ENCODE data around the gene LENG9.

LENG9 gene

DNA sequence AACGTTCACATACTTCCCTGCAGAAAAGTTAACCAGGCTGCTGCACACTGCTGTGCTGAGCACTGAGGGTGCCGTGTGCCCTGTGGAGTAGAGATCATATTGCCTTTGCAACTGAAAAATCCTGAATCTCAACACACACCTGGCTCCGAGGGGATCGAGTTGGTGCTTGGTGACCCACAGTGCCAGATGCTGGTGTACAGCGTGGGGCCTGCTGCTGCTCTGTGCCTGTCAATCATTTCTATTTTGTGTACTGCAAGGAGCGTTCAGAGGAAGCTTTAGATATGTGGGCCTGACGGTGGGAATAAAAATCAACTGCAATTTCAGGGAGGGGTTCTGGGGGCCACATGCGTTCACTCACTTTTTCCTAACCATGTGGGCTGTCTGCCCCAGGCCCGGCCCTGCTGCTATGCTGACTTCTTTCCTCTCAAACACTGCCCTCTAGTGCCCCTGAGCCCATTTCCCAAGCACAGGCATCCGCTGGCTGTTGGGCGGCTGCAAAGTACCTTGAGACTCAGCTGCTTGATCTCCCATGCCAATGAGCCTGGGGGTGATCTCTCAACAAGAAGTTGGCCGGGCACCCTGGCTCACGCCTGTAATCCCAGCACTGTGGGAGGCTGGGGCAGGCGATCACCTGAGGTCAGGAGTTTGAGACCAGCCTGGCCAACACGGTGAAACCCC lies 24.3 kb downstream of the LENG9 start:
- peak; percentile 37 to 55 (median 44) for DNase-seq

GRCh38 chr19:54436628-54437252 lies 26.8 kb downstream of the LENG9 start:
- DNase-seq: no peak

DNA sequence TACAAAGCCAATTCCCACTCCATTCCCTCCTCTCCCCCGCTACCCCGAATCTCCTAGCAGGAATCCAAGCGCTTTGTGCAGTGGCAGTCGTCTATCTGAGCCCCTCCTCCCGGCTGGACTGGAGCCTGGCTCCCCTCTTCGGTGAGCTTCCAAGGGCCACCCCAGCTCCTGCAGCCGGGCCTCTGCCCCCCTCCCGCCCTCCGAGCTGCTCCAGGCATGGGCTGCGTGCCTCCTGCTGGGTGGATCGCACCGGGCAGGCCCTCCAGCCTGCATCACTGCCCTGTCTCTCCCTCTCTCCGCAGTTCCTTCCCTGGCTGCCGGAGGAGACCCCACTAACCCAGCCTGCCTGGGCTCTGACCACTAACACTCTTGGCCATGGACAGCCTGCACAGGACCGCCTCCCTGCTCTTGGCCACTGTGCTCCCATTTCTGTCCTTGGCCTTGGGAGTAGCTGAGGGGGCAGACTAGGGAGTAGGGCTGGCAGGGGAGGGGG lies 27.5 kb downstream of the LENG9 start:
- no peak for DNase-seq

- no peak for DNase-seq
These were observed 28.0 kb downstream of the LENG9 start for GRCh38 chr19:54435551-54436016.

DNA sequence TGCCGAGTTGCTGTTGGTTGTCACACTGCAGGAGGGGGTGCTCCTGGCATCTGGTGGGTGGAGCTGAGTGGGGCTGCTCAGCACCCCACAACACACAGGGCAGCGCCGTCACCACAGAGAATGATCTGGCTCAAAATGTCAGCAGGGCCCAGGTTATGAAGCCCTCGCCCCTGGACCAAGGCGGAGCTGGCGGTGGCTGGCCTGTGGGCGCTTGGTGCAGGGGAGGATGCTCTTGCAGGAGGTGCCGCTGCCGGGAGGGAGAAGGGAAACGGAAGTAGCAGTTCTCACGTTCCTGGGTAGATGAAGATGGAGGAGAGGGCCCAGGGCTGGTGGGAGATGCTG lies 28.7 kb downstream of the LENG9 start:
- DNase-seq: no peak

DNA sequence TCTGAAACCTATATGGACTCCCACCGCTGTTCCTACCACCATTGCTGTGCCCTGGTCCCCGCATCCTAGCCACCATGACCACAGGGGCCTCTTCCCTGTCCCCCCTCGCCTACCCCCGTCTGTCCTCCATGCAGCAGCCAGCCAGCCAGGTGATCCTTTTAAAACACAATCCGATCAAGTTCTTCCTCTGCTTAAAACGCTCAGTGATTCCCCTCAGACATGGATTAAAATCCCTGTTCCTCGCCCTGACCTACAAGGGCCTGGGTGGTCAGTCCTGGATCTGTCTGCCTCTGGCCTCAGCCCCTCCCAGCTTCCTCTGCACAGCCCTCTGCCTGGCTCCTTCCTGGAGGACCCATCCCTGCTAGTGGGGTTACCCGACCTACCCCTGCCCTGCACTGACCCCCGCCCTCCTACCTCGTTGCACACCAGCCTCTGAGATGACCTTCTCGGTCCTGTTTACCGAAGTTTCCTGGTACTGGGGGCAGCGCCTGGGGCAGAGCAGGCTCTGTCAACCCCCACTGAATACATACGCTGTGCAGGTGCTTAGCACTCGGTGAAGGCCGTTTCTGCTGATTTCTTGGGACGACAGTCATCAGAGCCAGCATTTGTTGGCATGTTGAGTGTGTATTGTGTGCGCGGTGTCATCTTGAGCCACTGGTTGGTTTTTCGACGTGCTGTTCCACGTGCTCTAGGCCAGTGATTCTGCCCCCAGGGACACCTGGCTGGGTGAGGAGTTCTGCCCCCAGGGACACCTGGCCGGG lies 29.3 kb downstream of the LENG9 start:
- no peak for DNase-seq

DNA sequence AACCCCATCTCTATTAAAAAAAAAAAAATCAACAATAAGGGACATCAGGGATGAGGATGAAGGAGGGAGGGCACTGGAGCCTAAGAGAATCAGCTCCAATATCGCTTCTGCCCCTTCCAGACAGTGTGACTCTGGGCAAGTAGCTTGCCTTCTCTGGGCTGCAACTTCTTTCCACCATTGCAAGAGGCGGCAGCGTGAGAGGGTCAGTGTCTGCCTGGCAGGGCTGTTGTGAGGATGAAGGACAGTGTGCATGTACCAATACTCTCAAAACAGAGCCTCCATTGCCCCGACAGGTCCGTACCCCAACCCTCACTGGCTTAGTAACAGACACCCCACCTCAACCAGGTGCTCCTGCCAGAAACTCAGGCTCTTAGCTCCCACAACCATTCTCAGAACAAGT lies 29.9 kb downstream of the LENG9 start:
- no peak for DNase-seq

DNA sequence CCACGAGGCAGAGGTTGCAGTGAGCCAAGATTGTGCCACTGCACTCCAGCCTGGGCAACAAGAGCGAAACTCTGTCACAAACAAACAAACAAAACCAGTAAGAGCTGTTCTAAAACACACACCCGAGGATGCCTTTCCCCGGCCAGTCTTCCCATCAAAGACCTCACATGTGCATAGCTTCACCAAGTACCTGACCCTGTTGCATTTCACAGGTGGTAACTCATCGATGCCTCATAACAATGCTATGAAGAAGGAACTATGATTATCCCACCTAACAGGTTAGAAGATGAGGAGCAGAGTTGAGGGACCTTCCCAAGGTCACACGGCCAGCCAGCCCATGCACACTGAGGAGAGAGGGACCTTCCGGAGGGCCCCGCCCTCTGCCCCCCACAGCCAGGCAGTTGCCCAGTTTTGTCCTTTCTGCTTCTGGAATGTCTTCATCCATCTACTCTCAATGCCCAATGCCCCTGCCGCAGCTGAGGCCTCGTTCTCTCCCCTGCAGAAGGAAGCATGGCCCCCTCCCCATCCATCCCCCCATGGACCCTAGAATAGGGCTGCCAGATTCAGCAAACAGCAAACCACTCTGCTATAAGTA lies 31.3 kb downstream of the LENG9 start:
- no peak for DNase-seq

GRCh38 chr19:54431255-54431838 lies 32.2 kb downstream of the LENG9 start:
- DNase-seq: no peak

GRCh38 chr19:54430306-54431254 lies 33.0 kb downstream of the LENG9 start:
- peak; percentile 38 to 70 (median 56) for DNase-seq

- no peak for DNase-seq
These were observed 33.9 kb downstream of the LENG9 start for GRCh38 chr19:54429545-54430227.

DNA sequence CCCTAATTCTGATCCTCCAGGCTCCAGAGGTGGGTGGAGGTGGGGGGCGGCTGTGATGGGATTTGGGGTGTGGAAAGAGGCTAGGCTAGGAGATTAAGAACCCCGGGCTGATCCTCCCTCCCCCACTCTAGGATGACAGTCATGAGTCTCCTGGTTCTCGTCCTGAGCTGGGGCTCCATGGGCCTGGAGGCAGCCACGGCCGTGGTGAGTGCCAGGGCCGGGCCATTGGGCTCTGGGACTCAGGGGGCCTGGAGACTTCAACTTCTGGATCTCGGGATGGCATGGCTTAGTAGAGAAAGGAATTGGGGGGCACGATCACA lies 34.4 kb downstream of the LENG9 start:
- no peak for DNase-seq

DNA sequence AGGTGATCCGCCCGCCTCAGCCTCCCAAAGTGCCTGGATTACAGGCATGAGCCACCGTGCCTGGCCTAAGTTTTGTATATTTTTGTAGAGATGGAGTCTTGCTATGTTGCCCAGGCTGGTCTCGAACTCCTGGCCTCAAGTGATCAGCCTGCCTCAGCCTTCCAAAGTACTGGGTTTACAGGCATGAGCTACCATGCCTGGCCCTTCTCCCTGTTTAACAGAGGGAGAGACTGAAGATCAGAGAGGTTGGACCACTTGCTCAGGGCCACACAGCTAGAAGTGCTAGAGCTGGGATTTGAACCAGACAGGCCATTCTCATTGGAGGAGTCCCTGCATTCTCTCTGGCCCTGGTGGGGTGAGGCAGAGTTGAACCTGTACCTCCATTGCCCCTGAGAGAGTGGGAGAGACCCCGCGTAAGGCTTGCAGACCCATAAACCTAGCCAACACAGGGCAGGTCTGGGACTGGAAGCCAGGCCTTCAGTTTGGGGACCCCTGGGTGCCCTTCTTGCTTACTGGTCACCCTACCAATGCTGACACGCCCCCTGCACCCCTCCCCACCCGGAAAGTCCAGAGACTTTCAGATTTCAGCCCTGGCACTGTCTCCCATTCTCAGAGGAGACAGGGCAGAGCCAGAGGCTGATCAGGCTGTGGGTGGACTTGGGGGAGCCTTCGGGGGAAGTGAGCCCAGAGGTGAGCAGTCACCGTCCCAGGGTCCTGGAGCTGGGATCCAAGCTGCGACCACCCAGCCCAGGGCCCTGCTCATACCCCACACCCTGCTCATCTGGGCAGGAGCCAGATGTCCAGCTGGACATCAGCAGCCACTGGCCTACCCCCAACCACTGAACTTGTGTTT lies 35.0 kb downstream of the LENG9 start:
- no peak for DNase-seq

DNA sequence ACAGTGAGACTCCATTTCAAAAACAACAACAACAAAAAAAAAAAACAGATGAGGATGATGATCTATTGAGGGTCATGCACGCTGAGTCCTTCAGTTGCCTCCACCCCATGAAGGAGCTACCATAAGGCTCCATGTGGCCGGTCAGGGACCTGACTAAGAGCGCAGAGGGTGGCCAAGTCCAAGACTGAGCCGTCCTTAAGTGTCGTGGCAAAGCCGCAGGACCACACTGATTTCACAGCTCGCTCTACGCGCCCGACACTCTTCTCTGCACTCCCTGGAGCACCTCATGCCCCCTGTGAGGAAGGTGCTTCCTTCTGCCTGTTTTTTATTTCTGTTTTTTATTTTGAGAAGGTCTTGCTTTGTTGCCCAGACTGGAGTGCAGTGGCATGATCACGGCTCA lies 36.0 kb downstream of the LENG9 start:
- DNase-seq: no peak

GRCh38 chr19:54426291-54426931 lies 37.2 kb downstream of the LENG9 start:
- no peak for DNase-seq

- DNase-seq: no peak
These were observed 38.2 kb downstream of the LENG9 start for GRCh38 chr19:54425382-54425723.

DNA sequence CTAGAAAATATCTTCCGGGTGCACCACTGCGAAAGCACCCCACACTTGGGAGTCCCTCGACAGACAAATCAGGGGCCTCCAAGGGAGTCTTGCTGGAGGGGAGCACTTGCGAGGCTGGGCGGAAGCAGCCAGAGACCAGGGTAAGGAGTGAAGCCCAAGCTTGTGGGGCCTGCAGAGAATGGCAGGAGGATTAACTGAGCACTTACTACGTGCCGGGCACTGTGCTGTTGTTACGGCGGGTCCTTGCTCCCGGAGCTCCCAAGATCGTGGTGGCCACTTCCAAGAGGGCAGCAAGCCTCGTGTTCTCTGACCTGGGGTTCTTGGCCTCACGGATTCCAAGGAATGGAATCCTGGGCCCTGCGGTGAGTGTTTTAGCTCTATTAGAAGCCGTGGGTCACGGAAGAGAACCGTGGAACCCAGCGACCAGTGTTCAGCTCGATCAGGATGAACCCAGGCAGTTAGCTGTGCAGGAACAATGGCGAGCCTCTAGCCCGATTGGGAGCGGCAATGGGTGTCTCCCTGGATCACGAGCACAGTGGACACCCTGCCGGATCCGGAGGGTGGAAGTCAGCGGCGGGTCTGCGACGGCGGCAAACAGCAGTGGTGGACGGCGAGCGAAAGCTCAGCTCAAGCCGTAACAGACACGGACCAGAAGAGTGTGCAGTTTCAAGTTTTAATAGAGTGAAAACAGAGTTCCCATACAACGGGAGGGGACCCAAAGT lies 38.8 kb downstream of the LENG9 start:
- no peak for DNase-seq

DNA sequence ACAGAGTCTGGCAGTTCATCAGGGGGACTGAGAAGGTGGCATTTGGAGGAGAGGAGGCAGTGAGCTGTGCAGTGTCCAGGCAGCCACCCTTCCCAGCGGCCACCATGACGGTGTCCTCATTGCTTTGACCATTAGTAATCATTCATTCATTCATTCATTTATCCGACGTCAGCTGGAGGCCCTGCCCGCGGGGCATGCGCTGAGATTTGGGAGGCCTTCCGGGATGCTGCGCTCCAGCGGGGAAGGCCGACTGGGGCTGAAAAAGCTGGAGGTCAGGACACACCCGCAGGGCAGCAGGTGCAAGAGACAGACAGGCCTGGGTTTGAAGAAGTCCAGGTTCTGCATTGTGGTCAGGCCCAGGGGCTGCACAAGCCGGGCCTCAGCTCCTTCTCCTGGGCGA lies 39.4 kb downstream of the LENG9 start:
- DNase-seq: no peak

DNA sequence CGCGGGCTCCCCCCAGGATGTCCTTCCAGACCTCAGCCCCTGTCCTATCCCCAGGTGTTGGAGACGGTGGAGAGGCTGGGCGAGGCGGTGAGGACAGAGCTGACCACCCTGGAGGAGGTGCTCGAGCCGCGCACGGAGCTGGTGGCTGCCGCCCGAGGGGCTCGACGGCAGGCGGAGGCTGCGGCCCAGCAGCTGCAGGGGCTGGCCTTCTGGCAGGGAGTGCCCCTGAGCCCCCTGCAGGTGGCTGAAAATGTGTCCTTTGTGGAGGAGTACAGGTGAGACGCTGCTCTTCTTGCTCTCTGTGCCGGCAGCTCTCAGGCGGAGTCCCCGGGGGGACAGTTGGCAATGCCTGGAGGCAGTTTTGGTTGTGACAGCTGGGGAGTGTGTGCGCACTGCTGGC lies 41.4 kb downstream of the LENG9 start:
- no peak for DNase-seq
